ENCODE measurements around the gene RGS18. TPM values are rescaled to one million over a fixed set of nuclear protein-coding genes. Genes with fewer than 3 reads are reported as not detected.

RGS18 gene
- total and polyA plus RNA-seq, 2 of the 8 experiments (the other 6 are each of a cell fraction or from before 2014, with no cell fraction given), result not detected

DNA sequence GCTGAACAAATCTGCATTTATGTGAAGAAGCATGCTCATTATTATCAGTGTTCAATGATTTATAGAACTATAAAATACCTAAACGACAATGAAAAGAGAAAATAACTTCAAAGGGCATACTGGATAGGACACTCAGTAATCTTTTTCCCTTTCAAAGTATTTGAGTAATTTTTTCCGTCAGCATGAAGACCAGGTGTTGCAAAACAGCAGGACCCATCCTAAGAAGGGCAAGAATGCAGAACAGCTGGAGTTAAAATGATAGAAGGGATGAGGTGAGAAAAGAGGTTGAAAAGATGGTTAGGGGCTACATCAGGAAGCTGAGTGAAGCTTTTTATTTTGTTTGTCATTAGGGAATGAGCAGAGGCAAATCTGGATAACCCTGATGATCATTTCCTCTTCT, 7.1 kb upstream of the RGS18 start:
- Histone ChIP-seq H4K5ac (ENCODE audit: insufficient read length, low read depth, low read length) (no peak overlapping the region), H3K9ac (replicated peaks in 1 of 4; ENCODE audit: extremely low read depth in 1 of 4, low read depth in 3 of 4, low read length in 3 of 4) (no peak overlapping the region), H3K4ac (replicated peaks; ENCODE audit: insufficient read length, low read depth, low read length) (no peak overlapping the region), H3K9me3 (ENCODE audit: insufficient read depth in 2 of 2, low read depth in 1 of 2, low read length in 1 of 2) (no peaks in the 10 kb centered on the region; a peak in 1 of 4 replicates), H3K27ac (ENCODE audit: low read depth, low read length) (no peak overlapping the region), H2BK120ac (replicated peaks; ENCODE audit: low read depth, low read length) (no peak overlapping the region), H2BK15ac (ENCODE audit: low read length) (no peak overlapping the region), H3K14ac (ENCODE audit: insufficient read length) (no peak overlapping the region), H2BK20ac (ENCODE audit: low read length) (no peak overlapping the region), H3K56ac (replicated peaks; ENCODE audit: insufficient read length, low read depth, low read length) (no peak overlapping the region), H3K23ac (ENCODE audit: insufficient read length) (no peak overlapping the region), H4K91ac (replicated peaks; ENCODE audit: insufficient read length, low read length) (no peak overlapping the region), H3K23me2 (ENCODE audit: low read depth, low read length) (no peaks in the 10 kb centered on the region), H2AFZ (ENCODE audit: low read length) (no peak overlapping the region), H3K79me2 (ENCODE audit: control insufficient read depth in 1 of 2, insufficient read depth in 2 of 2, low read length in 2 of 2) (no peaks in the 10 kb centered on the region), H3K36me3 (ENCODE audit: control insufficient read depth in 2 of 4, insufficient read depth in 4 of 4, low read length in 3 of 4) (no peaks in the 10 kb centered on the region), H2BK5ac (ENCODE audit: low read depth, low read length) (no peak overlapping the region), H4K20me1 (replicated peaks in 1 of 2; ENCODE audit: control insufficient read depth in 1 of 2, insufficient read depth in 2 of 2, low read length in 2 of 2) (no peaks in the 10 kb centered on the region), H3K4me3 (ENCODE audit: extremely low read depth in 1 of 4, insufficient read depth in 2 of 4, low read depth in 3 of 4, low read length in 4 of 4) (no peak overlapping the region), H3K27me3 (replicated peaks in 1 of 4; ENCODE audit: control insufficient read depth in 3 of 4, extremely low read depth in 1 of 4, insufficient read depth in 3 of 4, low read length in 3 of 4) (no peaks in the 10 kb centered on the region), H2BK12ac (ENCODE audit: low read depth, low read length) (no peak overlapping the region), H2AK5ac (ENCODE audit: low read depth, low read length) (no peak overlapping the region), H3K4me2 (ENCODE audit: insufficient read depth in 1 of 2, low read depth in 2 of 2, low read length in 2 of 2) (no peak overlapping the region), H3K18ac (ENCODE audit: extremely low read depth, low read length) (no peak overlapping the region), H4K8ac (ENCODE audit: extremely low read depth, insufficient read depth, low read length) (no peak overlapping the region), H3K79me1 (ENCODE audit: low read depth, low read length) (no peaks in the 10 kb centered on the region), H3K4me1 (replicated peaks in 1 of 4; ENCODE audit: control insufficient read depth in 3 of 4, insufficient read depth in 4 of 4, low read length in 3 of 4) (no peaks in the 10 kb centered on the region; a peak in 1 of 7 replicates)
- FAIRE-seq (no peak), DNase-seq (ENCODE audit: low read depth in 1 of 2, low spot score in 2 of 2) (no peak)
- 84% methylated on average over 2 of the region's 2 CpGs; no CpG with 5 or more reads in 1 of the 2 experiments for WGBS, 2 experiments (ENCODE audit: extremely low coverage in 1 of 2, insufficient coverage in 1 of 2, insufficient read length in 1 of 2, insufficient replicate concordance in 2 of 2, low coverage in 1 of 2, low lambda C conversion rate in 2 of 2, missing lambda C conversion rate in 1 of 2)
- ChIA-PET POLR2A (ENCODE audit: partially characterized antibody) (no interaction called here), CTCF (ENCODE audit: partially characterized antibody) (interaction anchor here (0.7 kb wide), 1 partner anchor 12 kb away, joined by 3 read pairs; no protein-coding TSS in a partner anchor)
- TF ChIP-seq TCF12 (IDR thresholded peaks at IDR 0.05; ENCODE audit: low read depth, low read length) (peak; percentile 96), CEBPB (IDR thresholded peaks at IDR 0.05; ENCODE audit: low read depth, low read length) (0 out of 2 replicates have a peak, but pooled peaks have one; percentile 19), SP1 (IDR thresholded peaks at IDR 0.05; ENCODE audit: low read depth, low read length) (no peak), EP300 (IDR thresholded peaks at IDR 0.05; ENCODE audit: borderline replicate concordance in 1 of 2, low read depth in 2 of 2, low read length in 2 of 2) (peak in 1 of 2 experiments; percentile 29; a peak in 1 of 3 replicates), NANOG (IDR thresholded peaks at IDR 0.05; ENCODE audit: insufficient read depth, low read depth, low read length, poor library complexity, severe bottlenecking) (no peak), JUND (IDR thresholded peaks at IDR 0.05; ENCODE audit: low read length) (peak; percentile 57), MAFK (IDR thresholded peaks at IDR 0.05; ENCODE audit: low read depth, low read length) (no peak), HDAC2 (IDR thresholded peaks at IDR 0.05; ENCODE audit: borderline replicate concordance in 1 of 2, low read depth in 2 of 2, low read length in 2 of 2) (no peak), TEAD4 (IDR thresholded peaks at IDR 0.05; ENCODE audit: low read depth, low read length) (peak; percentile 86)
